Astrocyte of the cerebellum (primary cell): ENCODE measurements around the gene DCN.

Experiments
- DNase-seq: peaks from one replicate; pipeline ENCODE4 v3.0.0-alpha.2; 2011; ENCODE audit warnings: low read depth
- H3K4me3 ChIP-seq: 2 replicates; pipeline ENCODE4 v1.5.1; 2011; ENCODE audit warnings: mild to moderate bottlenecking, low read depth, low read length, moderate library complexity
- in situ Hi-C: cut with HindIII; loops from 2 replicates; pipeline ENCODE4 v1.10.0; 2017; ENCODE audit warnings: low sequenced_read_pairs
- TF ChIP-seq, protein P1 (sequence below): IDR thresholded peaks from 2 replicates; pipeline ENCODE4 v1.5.1; 2012; ENCODE audit warnings: low read length, low read depth, moderate library complexity, mild to moderate bottlenecking; ENCODE audit errors: missing control alignments

The DCN gene

GRCh38 chr12:91094957-91095356 is 87.7 kb downstream of the DCN start:
- H3K4me3 ChIP-seq, result no peak overlapping the region
- in situ Hi-C loops, result no loop called here
- TF ChIP-seq, protein P1, sequence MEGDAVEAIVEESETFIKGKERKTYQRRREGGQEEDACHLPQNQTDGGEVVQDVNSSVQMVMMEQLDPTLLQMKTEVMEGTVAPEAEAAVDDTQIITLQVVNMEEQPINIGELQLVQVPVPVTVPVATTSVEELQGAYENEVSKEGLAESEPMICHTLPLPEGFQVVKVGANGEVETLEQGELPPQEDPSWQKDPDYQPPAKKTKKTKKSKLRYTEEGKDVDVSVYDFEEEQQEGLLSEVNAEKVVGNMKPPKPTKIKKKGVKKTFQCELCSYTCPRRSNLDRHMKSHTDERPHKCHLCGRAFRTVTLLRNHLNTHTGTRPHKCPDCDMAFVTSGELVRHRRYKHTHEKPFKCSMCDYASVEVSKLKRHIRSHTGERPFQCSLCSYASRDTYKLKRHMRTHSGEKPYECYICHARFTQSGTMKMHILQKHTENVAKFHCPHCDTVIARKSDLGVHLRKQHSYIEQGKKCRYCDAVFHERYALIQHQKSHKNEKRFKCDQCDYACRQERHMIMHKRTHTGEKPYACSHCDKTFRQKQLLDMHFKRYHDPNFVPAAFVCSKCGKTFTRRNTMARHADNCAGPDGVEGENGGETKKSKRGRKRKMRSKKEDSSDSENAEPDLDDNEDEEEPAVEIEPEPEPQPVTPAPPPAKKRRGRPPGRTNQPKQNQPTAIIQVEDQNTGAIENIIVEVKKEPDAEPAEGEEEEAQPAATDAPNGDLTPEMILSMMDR, result no peak
- DNase-seq, result no peak

GRCh38 chr12:91094032-91094662 is 88.5 kb downstream of the DCN start:
- TF ChIP-seq, protein P1, result no peak
- in situ Hi-C loops, result no loop called here
- no peak for DNase-seq
- no peak overlapping the region for H3K4me3 ChIP-seq

DNA sequence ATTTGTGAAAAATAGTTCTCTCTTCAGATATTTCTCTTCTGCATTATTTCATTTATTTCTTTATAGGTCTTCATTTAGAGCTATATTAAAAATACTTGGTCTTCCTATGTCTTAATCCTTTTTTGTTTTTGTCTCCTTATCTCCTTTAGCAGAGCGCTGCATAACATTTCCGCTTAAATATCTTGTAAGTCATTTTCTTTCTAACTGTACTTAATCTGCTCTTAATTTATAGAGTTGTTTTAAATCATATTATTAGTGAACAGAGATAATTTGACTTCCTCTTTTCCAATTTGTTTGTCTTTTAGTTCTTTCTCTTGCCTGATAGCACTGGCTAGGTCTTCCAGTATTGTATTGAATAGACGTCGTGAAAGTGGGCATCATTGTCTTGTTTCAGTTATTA is 89.3 kb downstream of the DCN start:
- DNase-seq, result no peak
- in situ Hi-C loops, result no loop called here
- H3K4me3 ChIP-seq, result no peak overlapping the region
- TF ChIP-seq, protein P1, result no peak

DNA sequence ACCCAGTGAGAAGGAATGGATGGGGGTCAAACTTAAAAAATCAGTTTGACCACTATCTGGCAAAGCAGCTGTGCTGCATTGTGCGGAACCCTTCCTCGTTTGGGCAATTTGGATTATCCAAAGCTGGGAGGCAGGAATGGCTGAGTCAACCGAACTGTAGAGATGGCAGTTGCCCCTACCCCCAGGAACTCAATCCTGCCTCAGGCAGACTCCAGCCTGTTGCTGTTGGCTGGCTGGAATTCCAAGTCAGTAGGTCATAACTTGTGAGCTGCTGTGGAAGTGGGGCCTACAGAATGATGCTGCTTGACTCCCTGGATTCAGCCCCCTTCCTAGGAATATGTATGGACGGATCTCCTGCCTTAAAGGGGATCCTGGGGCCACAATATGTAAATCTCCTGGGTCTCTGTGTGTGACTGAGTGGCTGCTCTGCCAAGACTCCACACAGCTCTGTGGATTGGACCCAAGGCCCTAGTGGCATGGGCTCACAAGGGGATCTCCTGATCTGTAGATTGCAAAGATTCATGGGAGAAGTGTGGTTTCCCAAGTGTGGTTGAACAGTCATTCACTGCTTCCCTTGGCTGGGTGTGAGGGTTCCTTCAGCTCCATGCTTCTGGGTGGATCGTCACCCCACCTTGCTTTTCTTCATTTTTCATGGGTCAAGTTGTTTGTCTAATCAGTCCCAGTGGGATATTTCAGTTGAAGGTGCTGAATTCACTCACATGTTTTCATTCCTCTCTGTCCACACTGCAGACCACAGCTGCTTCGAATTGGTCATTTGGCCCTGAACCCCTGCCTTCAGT is 90.5 kb downstream of the DCN start:
- no peak overlapping the region for H3K4me3 ChIP-seq
- in situ Hi-C loops, result no loop called here
- TF ChIP-seq, protein P1, result no peak
- no peak for DNase-seq
